Nephron (organoid): ENCODE measurements around the gene TBCC.

Experiments
- H3K27ac Mint-ChIP-seq, 3 experiments: 2 replicates each; pipeline ENCODE4 v1.8.0; 2020; ENCODE audit warnings: mixed read lengths in 3 of 3, mild to moderate bottlenecking in 2 of 3, moderate library complexity in 1 of 3
- H3K27me3 Mint-ChIP-seq: 2 replicates; pipeline ENCODE4 v1.8.0; 2021; ENCODE audit warnings: low read depth, mild to moderate bottlenecking, moderate library complexity, mixed read lengths
- H3K36me3 Mint-ChIP-seq: 2 replicates; pipeline ENCODE4 v1.8.0; 2020; ENCODE audit warnings: low read depth, mixed read lengths
- H3K4me1 Mint-ChIP-seq: 2 replicates; pipeline ENCODE4 v1.8.0; 2020; ENCODE audit warnings: mixed read lengths
- H3K4me3 Mint-ChIP-seq, 3 experiments: 2 replicates each; pipeline ENCODE4 v1.8.0; 2020; ENCODE audit warnings: mild to moderate bottlenecking in 3 of 3, mixed read lengths in 3 of 3, moderate library complexity in 2 of 3
- H3K9me3 Mint-ChIP-seq: 2 replicates; pipeline ENCODE4 v1.8.0; 2020; ENCODE audit warnings: mixed read lengths
- CTCF ChIP-seq, 3 experiments: fragments of 200-600 bp; sonication (generic); IDR thresholded peaks; one replicate each; pipeline ENCODE4 v1.5.0; 2021; ENCODE audit warnings: antibody characterized with exemption in 3 of 3; ENCODE audit not compliant: unreplicated experiment in 3 of 3

TBCC gene

DNA sequence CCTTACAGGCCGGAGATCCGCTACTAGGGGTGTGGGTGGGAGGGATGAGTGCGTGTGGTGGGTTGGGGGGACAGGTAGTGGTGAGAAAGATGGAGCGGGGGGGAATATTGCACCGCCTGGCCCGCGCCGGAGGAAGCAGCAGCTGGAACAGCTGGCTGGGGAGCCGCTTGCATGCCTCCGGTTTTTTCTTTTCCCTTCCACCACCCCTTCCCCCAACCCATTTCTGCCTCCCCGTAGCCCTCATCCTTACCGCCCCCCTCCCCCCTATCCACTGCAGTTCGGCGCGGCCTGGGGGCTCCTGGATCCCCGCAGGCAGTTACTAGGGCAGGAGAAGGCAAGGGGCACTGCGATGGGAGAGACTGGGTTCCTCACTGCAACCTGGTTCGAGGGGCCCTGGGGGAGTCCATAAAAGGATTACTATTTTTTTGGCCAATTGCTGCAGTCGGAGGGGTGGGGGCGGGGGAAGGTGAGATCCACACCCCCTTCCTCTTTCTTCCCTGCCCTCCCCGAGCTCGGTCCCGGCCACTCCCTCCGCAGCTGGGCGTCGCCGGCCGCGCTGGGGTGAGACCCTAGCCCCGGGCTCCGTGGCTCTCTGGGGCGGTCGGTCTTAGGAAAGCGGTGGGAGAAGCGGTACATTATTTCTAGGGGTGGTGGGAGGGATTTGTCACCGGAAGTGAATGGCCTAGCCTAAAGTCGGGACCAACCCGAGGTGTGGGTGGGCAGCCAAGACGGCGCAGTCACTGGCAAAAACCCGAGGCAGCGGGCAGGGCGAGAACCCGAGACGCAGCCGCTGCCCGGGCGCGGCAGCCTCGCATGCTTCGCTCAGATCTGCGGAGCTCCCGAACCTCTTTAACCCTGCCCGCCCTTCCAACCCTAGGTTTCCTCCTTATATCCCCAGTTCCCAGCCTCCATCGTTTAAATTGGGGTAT, 824 bp upstream of the TBCC start:
- TF ChIP-seq CTCF (IDR thresholded peaks at IDR 0.05; ENCODE audit: unreplicated experiment in 3 of 3): no peak
- H3K36me3 Mint-ChIP-seq: peaks cover 4% of the 10 kb centered on the region
- H3K4me1 Mint-ChIP-seq: peaks cover 41% of the 10 kb centered on the region
- H3K9me3 Mint-ChIP-seq: no peaks in the 10 kb centered on the region
- peak overlapping the region; percentile 97 to 99 (median 98) for H3K27ac Mint-ChIP-seq
- no peaks in the 10 kb centered on the region for H3K27me3 Mint-ChIP-seq
- peak overlapping the region; percentile 96 to 100 (median 97) for H3K4me3 Mint-ChIP-seq

- H3K4me3 Mint-ChIP-seq: peak overlapping the region; percentile 96 to 100 (median 97)
- H3K36me3 Mint-ChIP-seq: peaks cover 4% of the 10 kb centered on the region
- H3K4me1 Mint-ChIP-seq: peaks cover 36% of the 10 kb centered on the region
- H3K27ac Mint-ChIP-seq: peak overlapping the region; percentile 33 to 98 (median 70)
- H3K9me3 Mint-ChIP-seq: no peaks in the 10 kb centered on the region
- no peak for TF ChIP-seq CTCF (IDR thresholded peaks at IDR 0.05; ENCODE audit: unreplicated experiment in 3 of 3)
- no peaks in the 10 kb centered on the region for H3K27me3 Mint-ChIP-seq
These were observed 742 bp downstream of the TBCC start for GRCh38 chr6:42745083-42745639.

DNA sequence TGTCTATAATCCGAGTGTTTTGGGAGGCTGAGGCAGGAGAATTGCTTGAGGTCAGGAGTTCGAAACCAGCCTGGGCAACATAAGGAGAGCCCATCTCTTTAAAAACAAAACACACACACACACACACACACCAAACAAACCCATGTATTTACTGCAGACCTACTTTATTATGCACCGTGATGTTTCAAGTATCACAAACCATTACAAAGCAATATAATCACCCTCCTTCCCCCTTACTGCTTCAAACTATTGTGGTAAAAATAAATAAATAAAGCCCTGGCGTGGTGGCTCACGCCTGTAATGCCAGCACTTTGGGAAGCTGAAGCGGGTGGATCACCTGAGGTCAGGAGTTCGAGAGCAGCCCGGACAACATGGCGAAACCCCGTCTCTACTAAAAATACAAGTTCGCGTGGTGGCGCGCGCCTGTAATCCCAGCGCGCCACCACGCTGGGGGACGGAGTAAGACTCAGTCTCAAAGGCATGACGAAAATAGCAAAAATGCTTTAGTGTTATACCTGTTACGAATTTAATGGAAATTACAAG, 1.5 kb downstream of the TBCC start:
- no peaks in the 10 kb centered on the region for H3K9me3 Mint-ChIP-seq
- H3K36me3 Mint-ChIP-seq: peaks cover 4% of the 10 kb centered on the region
- peaks cover 36% of the 10 kb centered on the region for H3K4me1 Mint-ChIP-seq

DNA sequence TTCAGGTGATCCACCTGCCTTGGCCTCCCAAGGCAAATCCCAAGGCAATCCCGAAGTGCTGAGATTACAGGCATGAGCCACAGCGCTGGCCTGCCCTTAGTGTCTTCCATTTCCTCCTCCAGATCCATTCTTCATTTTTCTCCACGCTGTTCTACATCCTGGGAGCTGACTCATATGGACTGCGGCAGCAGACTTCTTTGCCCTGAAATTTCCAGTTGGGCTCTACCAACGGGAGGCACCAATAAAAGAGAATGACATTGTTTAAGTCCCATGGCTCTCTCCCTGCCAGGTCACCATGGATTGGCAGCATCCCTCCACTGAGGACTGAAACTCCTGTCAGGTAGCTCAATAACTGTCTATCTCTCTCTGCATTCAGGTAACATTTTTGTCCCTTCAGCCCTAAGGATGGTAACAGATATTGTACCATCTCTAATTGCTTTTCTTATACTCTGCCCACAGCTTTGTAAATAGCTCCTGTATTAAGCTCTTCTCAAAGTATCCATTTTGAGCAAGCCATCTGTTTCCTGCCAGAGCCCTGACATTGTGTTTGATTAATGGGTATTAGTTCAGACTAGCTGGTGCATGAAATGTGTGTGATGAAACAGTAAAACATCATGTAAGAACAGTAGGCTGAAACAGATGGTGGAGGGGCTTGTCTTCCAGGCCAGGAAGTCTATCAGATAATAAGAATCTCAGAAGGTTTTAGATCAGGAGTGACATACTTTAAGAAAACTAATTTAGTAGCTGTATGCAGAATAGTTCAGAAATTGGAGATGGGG, 3.6 kb downstream of the TBCC start:
- H3K36me3 Mint-ChIP-seq: peaks cover 4% of the 10 kb centered on the region
- no peak for TF ChIP-seq CTCF (IDR thresholded peaks at IDR 0.05; ENCODE audit: unreplicated experiment in 3 of 3)
- peaks cover 2% of the 10 kb centered on the region for H3K27me3 Mint-ChIP-seq
- H3K4me1 Mint-ChIP-seq: peaks cover 25% of the 10 kb centered on the region
- no peaks in the 10 kb centered on the region for H3K9me3 Mint-ChIP-seq
- H3K27ac Mint-ChIP-seq: peak overlapping the region; percentile 61 to 91 (median 83)
- H3K4me3 Mint-ChIP-seq: peak overlapping the region; percentile 72 to 85 (median 80)

More for the DNA sequence above, 1.5 kb downstream of the TBCC start:
- H3K4me3 Mint-ChIP-seq: peak overlapping the region; percentile 96 to 100 (median 97)
- peak overlapping the region; percentile 33 to 98 (median 70) for H3K27ac Mint-ChIP-seq
- no peak for TF ChIP-seq CTCF (IDR thresholded peaks at IDR 0.05; ENCODE audit: unreplicated experiment in 3 of 3)
- no peaks in the 10 kb centered on the region for H3K27me3 Mint-ChIP-seq

DNA sequence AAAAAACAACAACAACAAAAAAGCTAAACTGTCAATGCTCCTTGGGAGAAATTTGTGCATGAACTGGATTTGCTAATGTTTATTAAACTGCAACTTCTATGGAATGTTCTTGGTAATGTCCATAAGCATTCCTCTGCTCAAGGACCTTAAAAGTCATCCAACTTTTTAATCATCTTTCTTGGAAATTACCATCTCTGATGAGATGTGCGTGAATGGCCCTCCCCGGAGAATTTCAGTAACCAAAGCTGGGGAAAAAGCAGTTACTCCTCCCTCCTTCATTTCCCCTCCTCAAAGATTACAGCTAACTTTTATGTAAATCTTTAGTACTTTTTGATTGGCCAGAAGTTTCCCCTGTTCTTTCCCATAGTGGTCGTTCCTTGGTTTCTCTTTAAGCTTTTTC, 5.2 kb downstream of the TBCC start:
- Mint-ChIP-seq H3K27me3 (peaks cover 8% of the 10 kb centered on the region), H3K4me1 (peaks cover 25% of the 10 kb centered on the region), H3K9me3 (no peaks in the 10 kb centered on the region), H3K36me3 (peaks cover 1% of the 10 kb centered on the region), H3K4me3 (peak overlapping the region in 1 of 3 experiments; percentile 55), H3K27ac (peak overlapping the region in 1 of 3 experiments; percentile 37)
- no peak for TF ChIP-seq CTCF (IDR thresholded peaks at IDR 0.05; ENCODE audit: unreplicated experiment in 3 of 3)
